NCI-H2029 (cell line): ENCODE data around the gene VSNL1.

Experiments
- DNase-seq: peaks from one replicate; lab custom pipeline; 2025; lab: John Stamatoyannopoulos, UW

VSNL1 gene

GRCh38 chr2:17540093-17540812 lies at the start of gene VSNL1:
Gene VSNL1 (plus strand): TSS chr2:17540696. CDS start chr2:17592075, 51,379 bp downstream.
- DNase-seq, result no peak

GRCh38 chr2:17495590-17495989 lies 44.9 kb upstream of the VSNL1 start:
- DNase-seq, result no peak

GRCh38 chr2:17497718-17498117 lies 42.8 kb upstream of the VSNL1 start:
- no peak for DNase-seq

- DNase-seq, result no peak
Observed at GRCh38 chr2:17506736-17507616, 33.5 kb upstream of the VSNL1 start.

GRCh38 chr2:17515652-17516051 lies 24.8 kb upstream of the VSNL1 start:
- no peak for DNase-seq

- no peak for DNase-seq
Observed at GRCh38 chr2:17517481-17518211, 22.9 kb upstream of the VSNL1 start.

- DNase-seq, result no peak
Observed at GRCh38 chr2:17518212-17519154, 22.0 kb upstream of the VSNL1 start, which contains the start of gene RAD51AP2. Gene RAD51AP2 (minus strand): TSS chr2:17518440. CDS start chr2:17518415, 25 bp downstream.

GRCh38 chr2:17519486-17519885 lies 21.0 kb upstream of the VSNL1 start:
- no peak for DNase-seq

- DNase-seq, result no peak
Observed at GRCh38 chr2:17520761-17521160, 19.7 kb upstream of the VSNL1 start.

GRCh38 chr2:17521621-17522020 lies 18.9 kb upstream of the VSNL1 start:
- no peak for DNase-seq

GRCh38 chr2:17522303-17522702 lies 18.2 kb upstream of the VSNL1 start:
- DNase-seq, result no peak

- DNase-seq, result no peak
Observed at GRCh38 chr2:17529771-17530170, 10.7 kb upstream of the VSNL1 start.

GRCh38 chr2:17533546-17533945 lies 7.0 kb upstream of the VSNL1 start:
- no peak for DNase-seq

GRCh38 chr2:17536416-17536815 lies 4.1 kb upstream of the VSNL1 start:
- DNase-seq, result no peak

GRCh38 chr2:17538022-17538843 lies 2.3 kb upstream of the VSNL1 start:
- no peak for DNase-seq

GRCh38 chr2:17538844-17539554 lies 1.5 kb upstream of the VSNL1 start:
- no peak for DNase-seq

GRCh38 chr2:17539611-17540092 lies 844 bp upstream of the VSNL1 start:
- no peak for DNase-seq

GRCh38 chr2:17540813-17541530 lies 476 bp downstream of the VSNL1 start:
- DNase-seq, result no peak

GRCh38 chr2:17541531-17541950 lies 1.0 kb downstream of the VSNL1 start:
- no peak for DNase-seq
